ENCODE measurements around the gene RAD51B. TPM values are rescaled to one million over a fixed set of nuclear protein-coding genes. Genes with fewer than 3 reads are reported as not detected.

Gene RAD51B
- total and polyA plus RNA-seq, 9 of the 15 experiments (the other 6 are each of a cell fraction or from before 2014, with no cell fraction given): 8.5 to 17.3 (median 11.3) TPM

DNA sequence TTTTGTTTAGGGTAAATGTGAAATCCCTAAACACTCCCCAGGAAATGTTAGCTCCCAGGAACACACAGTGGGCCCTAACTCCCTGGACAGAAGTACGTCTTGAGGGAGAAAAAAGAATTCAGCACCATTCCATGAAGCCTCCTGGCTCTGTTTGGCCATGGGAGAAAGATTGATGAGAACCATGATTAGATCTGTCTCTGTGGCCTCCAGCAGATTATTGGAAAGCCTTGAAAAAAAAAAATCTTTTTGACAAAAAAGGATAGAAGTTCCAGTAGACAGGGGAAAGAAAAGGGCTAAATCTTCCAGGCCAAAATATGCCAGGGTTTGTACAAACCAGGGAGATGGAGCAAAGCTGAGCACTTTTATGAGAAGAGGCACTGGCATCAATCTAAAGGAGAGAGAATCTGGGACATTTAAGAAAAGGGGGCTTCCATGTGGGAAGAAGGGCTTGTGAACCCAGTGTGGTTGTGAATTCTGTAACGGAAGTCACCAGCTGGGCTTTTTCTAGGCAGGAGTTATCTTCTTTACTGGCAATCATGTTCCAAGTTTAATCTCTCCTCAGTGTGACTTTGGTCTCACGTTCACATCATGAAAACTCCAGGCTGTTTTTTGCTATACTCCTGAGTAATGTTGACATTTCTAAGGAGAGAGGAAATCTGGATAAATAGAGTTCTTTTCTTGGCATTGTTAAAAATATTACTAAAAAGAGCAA, 426.7 kb downstream of the RAD51B start:
- Histone ChIP-seq H3K27me3 (ENCODE audit: control insufficient read depth in 2 of 2, insufficient read depth in 2 of 2, low read length in 2 of 2) (no peaks in the 10 kb centered on the region), H3K4me2 (ENCODE audit: insufficient read depth, low read length) (peak overlapping the region; percentile 14; the same call in 1 of the 2 replicates), H4K20me1 (replicated peaks; ENCODE audit: control insufficient read depth, insufficient read depth, low read length) (no peaks in the 10 kb centered on the region), H3K36me3 (ENCODE audit: control insufficient read depth, insufficient read depth, low read length) (no peaks in the 10 kb centered on the region), H3K9me1 (ENCODE audit: control insufficient read depth, insufficient read depth, low read length) (no peaks in the 10 kb centered on the region), H2AFZ (ENCODE audit: low read depth, low read length) (peak overlapping the region; percentile 69), H3K9me3 (replicated peaks; ENCODE audit: control insufficient read depth, insufficient read depth, low read depth, low read length) (no peaks in the 10 kb centered on the region), H3K79me2 (ENCODE audit: control insufficient read depth, insufficient read depth, low read length) (no peaks in the 10 kb centered on the region), H3K4me1 (replicated peaks in 1 of 2; ENCODE audit: control insufficient read depth in 2 of 2, insufficient read depth in 2 of 2, low read length in 2 of 2) (peaks cover 0 to 32% of the 10 kb centered on the region in 2 experiments; a peak in 2 of 5 replicates), H3K27ac (ENCODE audit: extremely low read depth, low read depth, low read length) (peak overlapping the region; percentile 53; the same call in 2 of the 3 replicates), H3K9ac (ENCODE audit: insufficient read depth in 1 of 2, low read depth in 2 of 2, low read length in 2 of 2) (peak overlapping the region in 1 of 2 experiments; percentile 40; a peak in 1 of 4 replicates), H3K4me3 (no peak overlapping the region)
- ChIA-PET CTCF (ENCODE audit: low intra/inter-chr PET ratio) (interaction anchor here (0.7 kb wide), 1 partner anchor 1801 kb away, joined by 3 read pairs; no protein-coding TSS in a partner anchor), POLR2A (interaction anchor here (0.9 to 1.6 kb wide), 3 partner anchors 543 to 546 kb away, joined by 3 read pairs; no protein-coding TSS in a partner anchor)
- in situ Hi-C loops (cut with MboI) (loop anchor here (10.0 kb wide), 2 partner anchors 301 to 579 kb away; no protein-coding TSS in a partner anchor), intact Hi-C loops (cut with micrococcal nuclease) (loop anchor here (5.0 to 10.0 kb wide), 3 partner anchors 161 to 304 kb away; no protein-coding TSS in a partner anchor)
- FAIRE-seq (peak; percentile 55), DNase-seq (ENCODE audit: extremely low read depth in 1 of 4, low spot score in 3 of 4) (no peak), ATAC-seq (peak; percentile 27)
- WGBS (ENCODE audit: insufficient coverage, low coverage, missing lambda C conversion rate): 21% methylated on average over 3 of the region's 3 CpGs
- no peak for TF ChIP-seq HOXB6 (CRISPR knock-in tag; IDR thresholded peaks at IDR 0.05; ENCODE audit: borderline replicate concordance)
- peak; percentile 42; the same call in 1 of the 2 replicates for TF ChIP-seq ZNF79 (CRISPR knock-in tag; IDR thresholded peaks at IDR 0.05; ENCODE audit: low read depth)
- TF ChIP-seq PBX2 (CRISPR knock-in tag; IDR thresholded peaks at IDR 0.05; ENCODE audit: low read depth): no peak
- TF ChIP-seq PBX2 (tag; conservative IDR thresholded peaks at IDR 0.05; ENCODE audit: low read depth): 0 out of 2 replicates have a peak, but pooled peaks have one; percentile 17
- no peak for TF ChIP-seq EP400 (IDR thresholded peaks at IDR 0.05)
- TF ChIP-seq TCFL5 (CRISPR knock-in tag; conservative IDR thresholded peaks at IDR 0.05): no peak
- no peak for TF ChIP-seq ARID3B (CRISPR knock-in tag; IDR thresholded peaks at IDR 0.05; ENCODE audit: borderline replicate concordance)
- no peak for TF ChIP-seq TAF15 (IDR thresholded peaks at IDR 0.05; ENCODE audit: low read depth, low read length)
- BruUV-seq (replicated peaks): no TSS peak

Data from K562 (cell line).